ACC112 (cell line): ENCODE results near the gene CSRNP2.
A peak's percentile ranks its signal among the peaks of the same experiment; 100 is the strongest.

Experiments used
- H2AFZ ChIP-seq: fragments of 200-600 bp; sonication (generic); one replicate; pipeline ENCODE4 v1.6.0; 2017; ENCODE audit warnings: antibody characterized with exemption, low read length; ENCODE audit not compliant: unreplicated experiment
- H3K27ac ChIP-seq: fragments of 200-600 bp; sonication (generic); 2 replicates; pipeline ENCODE4 v1.5.1; 2014; ENCODE audit warnings: low read depth, mild to moderate bottlenecking, antibody characterized with exemption, low read length, moderate library complexity
- H3K27me3 ChIP-seq: fragments of 200-600 bp; sonication (generic); 2 replicates; pipeline ENCODE4 v1.6.1; 2014; ENCODE audit warnings: mild to moderate bottlenecking, antibody characterized with exemption, low read length, moderate library complexity, mixed read lengths; ENCODE audit not compliant: insufficient read depth
- H3K36me3 ChIP-seq: fragments of 200-600 bp; sonication (generic); 2 replicates; pipeline ENCODE4 v1.6.1; 2016; ENCODE audit warnings: mild to moderate bottlenecking, antibody characterized with exemption, low read length, moderate library complexity, mixed read lengths; ENCODE audit not compliant: insufficient read depth
- H3K4me1 ChIP-seq: fragments of 200-600 bp; sonication (generic); one replicate; pipeline ENCODE4 v1.6.1; 2016; ENCODE audit warnings: low read length, mixed read lengths; ENCODE audit not compliant: insufficient read depth, unreplicated experiment, control insufficient read depth
- H3K4me3 ChIP-seq: fragments of 200-600 bp; sonication (generic); 2 replicates; pipeline ENCODE4 v1.5.1; 2014; ENCODE audit warnings: mild to moderate bottlenecking, low read depth, low read length
- H3K79me2 ChIP-seq: fragments of 200-600 bp; sonication (generic); one replicate; pipeline ENCODE4 v1.6.0; 2016; ENCODE audit warnings: low read length; ENCODE audit not compliant: control insufficient read depth, unreplicated experiment, insufficient read depth

CSRNP2 gene

GRCh38 chr12:51083126-51083833 lies at the start of gene CSRNP2:
TSS of gene CSRNP2 (minus strand) at chr12:51083596. CDS start at chr12:51076561, 7,035 bp downstream.
- Histone ChIP-seq H3K4me1 (peaks cover 9% of the 10 kb centered on the region), H3K4me3 (peak within 1 kb of the TSS; percentile 99), H3K27me3 (no peaks in the 10 kb centered on the region), H3K36me3 (no peaks in the 10 kb centered on the region), H2AFZ (peak within 1 kb of the TSS; percentile 73), H3K27ac (peak within 1 kb of the TSS; percentile 69), H3K79me2 (peaks cover 32% of the 10 kb centered on the region)

GRCh38 chr12:51132693-51133092 lies 49.3 kb upstream of the CSRNP2 start:
- no peak overlapping the region for H2AFZ ChIP-seq
- H3K36me3 ChIP-seq, result no peaks in the 10 kb centered on the region
- no peaks in the 10 kb centered on the region for H3K27me3 ChIP-seq
- no peak overlapping the region for H3K4me3 ChIP-seq
- H3K4me1 ChIP-seq, result no peaks in the 10 kb centered on the region
- no peaks in the 10 kb centered on the region for H3K79me2 ChIP-seq
- H3K27ac ChIP-seq, result no peak overlapping the region

- Histone ChIP-seq H3K27me3 (no peaks in the 10 kb centered on the region), H3K27ac (no peak overlapping the region), H3K4me3 (no peak overlapping the region), H3K79me2 (no peaks in the 10 kb centered on the region), H3K36me3 (no peaks in the 10 kb centered on the region), H3K4me1 (peaks cover 3% of the 10 kb centered on the region), H2AFZ (no peak overlapping the region)
Observed at GRCh38 chr12:51131745-51132521, 48.5 kb upstream of the CSRNP2 start.

GRCh38 chr12:51128919-51129318 lies 45.5 kb upstream of the CSRNP2 start:
- Histone ChIP-seq H3K79me2 (no peaks in the 10 kb centered on the region), H3K27me3 (no peaks in the 10 kb centered on the region), H3K36me3 (no peaks in the 10 kb centered on the region), H3K4me3 (no peak overlapping the region), H2AFZ (no peak overlapping the region), H3K4me1 (peaks cover 3% of the 10 kb centered on the region), H3K27ac (no peak overlapping the region)

GRCh38 chr12:51127050-51127729 lies 43.8 kb upstream of the CSRNP2 start:
- Histone ChIP-seq H3K27me3 (no peaks in the 10 kb centered on the region), H2AFZ (no peak overlapping the region), H3K4me1 (peaks cover 3% of the 10 kb centered on the region), H3K27ac (no peak overlapping the region), H3K36me3 (no peaks in the 10 kb centered on the region), H3K4me3 (no peak overlapping the region), H3K79me2 (no peaks in the 10 kb centered on the region)

- no peaks in the 10 kb centered on the region for H3K79me2 ChIP-seq
- H3K36me3 ChIP-seq, result no peaks in the 10 kb centered on the region
- no peaks in the 10 kb centered on the region for H3K27me3 ChIP-seq
- H2AFZ ChIP-seq, result no peak overlapping the region
- no peak overlapping the region for H3K27ac ChIP-seq
- peaks cover 3% of the 10 kb centered on the region for H3K4me1 ChIP-seq
- H3K4me3 ChIP-seq, result no peak overlapping the region
Observed at GRCh38 chr12:51126297-51126696, 42.9 kb upstream of the CSRNP2 start.

GRCh38 chr12:51124504-51124903 lies 41.1 kb upstream of the CSRNP2 start:
- Histone ChIP-seq H3K27ac (no peak overlapping the region), H3K4me3 (no peak overlapping the region), H3K79me2 (no peaks in the 10 kb centered on the region), H3K27me3 (no peaks in the 10 kb centered on the region), H3K36me3 (no peaks in the 10 kb centered on the region), H3K4me1 (peaks cover 3% of the 10 kb centered on the region), H2AFZ (no peak overlapping the region)

GRCh38 chr12:51122844-51123243 lies 39.4 kb upstream of the CSRNP2 start:
- Histone ChIP-seq H3K27me3 (no peaks in the 10 kb centered on the region), H2AFZ (no peak overlapping the region), H3K27ac (no peak overlapping the region), H3K4me3 (no peak overlapping the region), H3K36me3 (no peaks in the 10 kb centered on the region; the same call in 1 of the 2 replicates), H3K4me1 (peaks cover 9% of the 10 kb centered on the region), H3K79me2 (no peaks in the 10 kb centered on the region)

GRCh38 chr12:51118706-51119105 lies 35.3 kb upstream of the CSRNP2 start:
- Histone ChIP-seq H3K79me2 (no peaks in the 10 kb centered on the region), H3K4me3 (no peak overlapping the region), H3K36me3 (peaks cover 5% of the 10 kb centered on the region; the same call in 1 of the 2 replicates), H2AFZ (no peak overlapping the region), H3K4me1 (peaks cover 6% of the 10 kb centered on the region), H3K27ac (no peak overlapping the region), H3K27me3 (no peaks in the 10 kb centered on the region)

GRCh38 chr12:51115533-51115932 lies 32.1 kb upstream of the CSRNP2 start:
- Histone ChIP-seq H3K79me2 (no peaks in the 10 kb centered on the region), H3K27ac (no peak overlapping the region), H2AFZ (no peak overlapping the region), H3K4me3 (no peak overlapping the region), H3K4me1 (peaks cover 6% of the 10 kb centered on the region), H3K27me3 (no peaks in the 10 kb centered on the region), H3K36me3 (peaks cover 5% of the 10 kb centered on the region; the same call in 1 of the 2 replicates)
